ENCODE results near the gene PDE4B. TPM values are rescaled to one million over a fixed set of nuclear protein-coding genes. Genes with fewer than 3 reads are reported as not detected.

PDE4B gene
- total RNA-seq, 4 donors from 2014 or later, result 3.7 to 16.6 (median 5.1) TPM

- intact Hi-C loops (cut with DNase I), result no loop called here
- Histone ChIP-seq H3K4me3 (no peak overlapping the region), H3K27ac (replicated peaks in 1 of 4) (no peak overlapping the region), H3K36me3 (no peaks in the 10 kb centered on the region), H3K27me3 (no peaks in the 10 kb centered on the region), H3K4me1 (peaks cover 6 to 17% (median 15%) of the 10 kb centered on the region in 4 donors), H3K9me3 (no peaks in the 10 kb centered on the region)
- DNase-seq (ENCODE audit: extremely low spot score), result no peak
- no peak for TF ChIP-seq EP300 (IDR thresholded peaks at IDR 0.05)
- no peak for TF ChIP-seq POLR2A (IDR thresholded peaks at IDR 0.05; ENCODE audit: low read depth)
- no peak for TF ChIP-seq POLR2AphosphoS5 (IDR thresholded peaks at IDR 0.05)
- TF ChIP-seq CTCF (IDR thresholded peaks at IDR 0.05), result no peak
- WGBS, result 82% methylated on average over 2 of the region's 2 CpGs
These were observed 490.9 kb downstream of the PDE4B start for GRCh38 chr1:66283622-66284041.

- intact Hi-C loops (cut with DNase I), result no loop called here
- WGBS, result 94% methylated on average over 2 of the region's 2 CpGs
These were observed 492.1 kb downstream of the PDE4B start for GRCh38 chr1:66284746-66285145.

GRCh38 chr1:66285618-66286270 is 493.0 kb downstream of the PDE4B start:
- no peaks in the 10 kb centered on the region for H3K27me3 ChIP-seq
- H3K4me3 ChIP-seq, result no peak overlapping the region
- intact Hi-C loops (cut with DNase I), result no loop called here
- no peak for TF ChIP-seq EP300 (IDR thresholded peaks at IDR 0.05)
- no peak for TF ChIP-seq CTCF (IDR thresholded peaks at IDR 0.05)
- TF ChIP-seq POLR2AphosphoS5 (IDR thresholded peaks at IDR 0.05), result no peak
- TF ChIP-seq POLR2A (IDR thresholded peaks at IDR 0.05; ENCODE audit: low read depth), result no peak
- H3K4me1 ChIP-seq, result peaks cover 6 to 16% (median 11%) of the 10 kb centered on the region in 4 donors
- DNase-seq (ENCODE audit: extremely low spot score), result no peak
- WGBS, result 83% methylated on average over 2 of the region's 2 CpGs
- H3K27ac ChIP-seq (replicated peaks in 1 of 4), result no peak overlapping the region
- H3K36me3 ChIP-seq, result no peaks in the 10 kb centered on the region
- H3K9me3 ChIP-seq, result no peaks in the 10 kb centered on the region

More at GRCh38 chr1:66284746-66285145, 492.1 kb downstream of the PDE4B start:
- Histone ChIP-seq H3K27ac (replicated peaks in 1 of 4) (no peak overlapping the region), H3K4me3 (no peak overlapping the region), H3K9me3 (no peaks in the 10 kb centered on the region), H3K36me3 (no peaks in the 10 kb centered on the region), H3K27me3 (no peaks in the 10 kb centered on the region), H3K4me1 (peaks cover 6 to 16% (median 11%) of the 10 kb centered on the region in 4 donors)
- TF ChIP-seq POLR2A (IDR thresholded peaks at IDR 0.05; ENCODE audit: low read depth), result no peak
- no peak for TF ChIP-seq POLR2AphosphoS5 (IDR thresholded peaks at IDR 0.05)
- TF ChIP-seq EP300 (IDR thresholded peaks at IDR 0.05), result no peak
- TF ChIP-seq CTCF (IDR thresholded peaks at IDR 0.05), result no peak
- no peak for DNase-seq (ENCODE audit: extremely low spot score)

- intact Hi-C loops (cut with DNase I), result no loop called here
- no peak overlapping the region for H3K27ac ChIP-seq (replicated peaks in 1 of 4)
- no peak for DNase-seq (ENCODE audit: extremely low spot score)
- peaks cover 6 to 16% (median 11%) of the 10 kb centered on the region in 4 donors for H3K4me1 ChIP-seq
- H3K4me3 ChIP-seq, result no peak overlapping the region
- TF ChIP-seq POLR2AphosphoS5 (IDR thresholded peaks at IDR 0.05) (no peak), EP300 (IDR thresholded peaks at IDR 0.05) (no peak), POLR2A (IDR thresholded peaks at IDR 0.05; ENCODE audit: low read depth) (no peak), CTCF (IDR thresholded peaks at IDR 0.05) (no peak)
- H3K36me3 ChIP-seq, result no peaks in the 10 kb centered on the region
- no peaks in the 10 kb centered on the region for H3K27me3 ChIP-seq
- H3K9me3 ChIP-seq, result no peaks in the 10 kb centered on the region
These were observed 493.6 kb downstream of the PDE4B start for GRCh38 chr1:66286307-66286706.

GRCh38 chr1:66288048-66288447 is 495.4 kb downstream of the PDE4B start:
- 98% methylated on average over 2 of the region's 2 CpGs for WGBS
- DNase-seq (ENCODE audit: extremely low spot score), result no peak
- H3K27ac ChIP-seq (replicated peaks in 1 of 4), result no peak overlapping the region

More at GRCh38 chr1:66288048-66288447, 495.4 kb downstream of the PDE4B start:
- Histone ChIP-seq H3K36me3 (no peaks in the 10 kb centered on the region), H3K27me3 (no peaks in the 10 kb centered on the region), H3K4me1 (peaks cover 0 to 3% (median under 1%) of the 10 kb centered on the region in 4 donors), H3K9me3 (no peaks in the 10 kb centered on the region), H3K4me3 (no peak overlapping the region)
- TF ChIP-seq POLR2AphosphoS5 (IDR thresholded peaks at IDR 0.05) (no peak), POLR2A (IDR thresholded peaks at IDR 0.05; ENCODE audit: low read depth) (no peak), CTCF (IDR thresholded peaks at IDR 0.05) (no peak), EP300 (IDR thresholded peaks at IDR 0.05) (no peak)
- intact Hi-C loops (cut with DNase I), result no loop called here

Data from esophagus muscularis mucosa (tissue), 4 donors.